IMR-90 (cell line): ENCODE results near the gene PPP1R14B. TPM values are rescaled to one million over a fixed set of nuclear protein-coding genes. Genes with fewer than 3 reads are reported as not detected.

Source experiments
- ATAC-seq: fragments of 200-7000 bp; cut with Tn5 transposase; 2 replicates; pipeline ENCODE4 v1.9.1; 2020; ENCODE audit warnings: low read depth, mild to moderate bottlenecking, moderate library complexity
- BruUV-seq: library from RNA; stranded (reverse); fragments of 400-500 nt; replicated peaks from 2 replicates; lab custom pipeline; 2021; lab: Mats Ljungman, UMichigan
- CTCF ChIA-PET: fragments of 300-600 bp; formaldehyde crosslinking; extraction: SDS; loops from one replicate; lab custom pipeline; 2021; ENCODE audit warnings: antibody characterized with exemption; lab: Yijun Ruan, JAX
- POLR2A ChIA-PET: fragments of 300-600 bp; sonication (Branson Sonifier 250); formaldehyde crosslinking; loops from one replicate; lab custom pipeline; 2022; ENCODE audit warnings: antibody characterized with exemption; ENCODE audit not compliant: unreplicated experiment; lab: Charles Lee
- DNase-seq: peaks from one replicate; pipeline ENCODE4 v3.0.0; 2013
- H2AFZ ChIP-seq: replicated peaks from 2 replicates; pipeline ENCODE3; 2013; ENCODE audit warnings: low read length, mild to moderate bottlenecking; ENCODE audit not compliant: poor library complexity
- H2AK5ac ChIP-seq: 2 replicates; pipeline ENCODE4 v1.6.1; 2013; ENCODE audit warnings: low read depth, low read length, inconsistent platforms
- H2AK9ac ChIP-seq: replicated peaks from 2 replicates; pipeline ENCODE3; 2013; ENCODE audit warnings: mild to moderate bottlenecking, low read depth, low read length, moderate library complexity; ENCODE audit not compliant: poor library complexity
- H2BK120ac ChIP-seq: 2 replicates; pipeline ENCODE4 v1.6.1; 2013; ENCODE audit warnings: low read depth, low read length, inconsistent platforms
- H2BK15ac ChIP-seq: 3 replicates; pipeline ENCODE4 v1.6.1; 2013; ENCODE audit warnings: low read depth, low read length, inconsistent platforms
- H2BK20ac ChIP-seq: 2 replicates; pipeline ENCODE4 v1.6.1; 2013; ENCODE audit warnings: low read depth, mild to moderate bottlenecking, inconsistent platforms, low read length, moderate library complexity
- H2BK5ac ChIP-seq: 2 replicates; pipeline ENCODE4 v1.6.1; 2013; ENCODE audit warnings: mild to moderate bottlenecking, low read depth, low read length, inconsistent platforms; ENCODE audit not compliant: poor library complexity, severe bottlenecking
- H3K14ac ChIP-seq: replicated peaks from 2 replicates; pipeline ENCODE4 v1.6.1; 2013; ENCODE audit warnings: low read depth, low read length, inconsistent platforms
- H3K18ac ChIP-seq: 2 replicates; pipeline ENCODE4 v1.6.1; 2013; ENCODE audit warnings: low read depth, low read length, control low read depth
- H3K23ac ChIP-seq: 2 replicates; pipeline ENCODE4 v1.6.1; 2013; ENCODE audit warnings: low read depth, low read length, inconsistent platforms
- H3K27ac ChIP-seq: 2 replicates; pipeline ENCODE4 v1.5.1; 2013; ENCODE audit warnings: mild to moderate bottlenecking, control low read depth, low read length; ENCODE audit not compliant: insufficient read depth
- H3K27me3 ChIP-seq: 2 replicates; pipeline ENCODE4 v1.6.1; 2013; ENCODE audit warnings: low read length; ENCODE audit not compliant: control insufficient read depth, insufficient read depth
- H3K36me3 ChIP-seq: 2 replicates; pipeline ENCODE4 v1.6.1; 2013; ENCODE audit warnings: low read length, mixed read lengths; ENCODE audit not compliant: control insufficient read depth, insufficient read depth
- H3K4ac ChIP-seq: 2 replicates; pipeline ENCODE4 v1.6.1; 2013; ENCODE audit warnings: low read depth, low read length, inconsistent platforms
- H3K4me1 ChIP-seq: 2 replicates; pipeline ENCODE4 v1.6.1; 2013; ENCODE audit warnings: low read length, mixed read lengths; ENCODE audit not compliant: control insufficient read depth, insufficient read depth
- H3K4me2 ChIP-seq: 2 replicates; pipeline ENCODE4 v1.6.1; 2013; ENCODE audit warnings: low read depth, mild to moderate bottlenecking, control low read depth, low read length, moderate library complexity
- H3K4me3 ChIP-seq: 2 replicates; pipeline ENCODE4 v1.5.1; 2013; ENCODE audit warnings: low read depth, mild to moderate bottlenecking, control low read depth, low read length, moderate library complexity; ENCODE audit not compliant: insufficient read depth
- H3K56ac ChIP-seq: 2 replicates; pipeline ENCODE4 v1.6.1; 2013; ENCODE audit warnings: low read length, inconsistent platforms; ENCODE audit not compliant: insufficient read depth; ENCODE audit errors: extremely low read depth
- H3K79me1 ChIP-seq, 2 experiments: 2 replicates each; pipeline ENCODE4 v1.6.1; 2013; ENCODE audit warnings: low read length in 2 of 2, inconsistent platforms in 1 of 2, low read depth in 1 of 2
- H3K9ac ChIP-seq: 2 replicates; pipeline ENCODE4 v1.6.1; 2013; ENCODE audit warnings: low read depth, low read length, control low read depth
- H3K9me1 ChIP-seq: 2 replicates; pipeline ENCODE4 v1.6.1; 2013; ENCODE audit warnings: low read length, inconsistent platforms; ENCODE audit not compliant: insufficient read depth
- H3K9me3 ChIP-seq: 2 replicates; pipeline ENCODE4 v1.6.1; 2013; ENCODE audit warnings: low read length; ENCODE audit not compliant: control insufficient read depth, insufficient read depth
- H4K20me1 ChIP-seq: 2 replicates; pipeline ENCODE4 v1.6.1; 2013; ENCODE audit warnings: low read length, inconsistent platforms; ENCODE audit not compliant: insufficient read depth
- H4K5ac ChIP-seq: 2 replicates; pipeline ENCODE4 v1.6.1; 2013; ENCODE audit warnings: mild to moderate bottlenecking, low read depth, low read length, control low read depth
- H4K8ac ChIP-seq, 2 experiments: 2 replicates each; pipeline ENCODE4 v1.6.1; 2013; ENCODE audit warnings: low read depth in 2 of 2, low read length in 2 of 2, control low read depth in 1 of 2, inconsistent platforms in 1 of 2
- H4K91ac ChIP-seq: 2 replicates; pipeline ENCODE4 v1.6.1; 2013; ENCODE audit warnings: low read depth, low read length, inconsistent platforms; ENCODE audit not compliant: insufficient read depth
- CEBPB ChIP-seq: IDR thresholded peaks from 2 replicates; pipeline ENCODE4 v1.6.1; 2012; ENCODE audit warnings: low read depth, low read length, improper control_type of control experiment
- MAZ ChIP-seq: IDR thresholded peaks from 2 replicates; pipeline ENCODE4 v1.6.1; 2012; ENCODE audit warnings: low read depth, mild to moderate bottlenecking, low read length, improper control_type of control experiment, moderate library complexity, borderline replicate concordance
- MXI1 ChIP-seq: IDR thresholded peaks from 2 replicates; pipeline ENCODE4 v1.6.1; 2012; ENCODE audit warnings: low read depth, mild to moderate bottlenecking, low read length, moderate library complexity, borderline replicate concordance
- RAD21 ChIP-seq: IDR thresholded peaks from 2 replicates; pipeline ENCODE4 v1.6.1; 2012; ENCODE audit warnings: low read length, improper control_type of control experiment
- RFX5 ChIP-seq: IDR thresholded peaks from 2 replicates; pipeline ENCODE4 v1.8.0; 2012; ENCODE audit warnings: low read depth, mild to moderate bottlenecking, low read length, moderate library complexity
- WGBS, 2 experiments: methylation state at CpG; one replicate each; pipeline versions ENCODE4 v1.1.5 to v1.1.7; 2013; ENCODE audit warnings: missing lambda C conversion rate in 2 of 2; ENCODE audit not compliant: insufficient read length in 1 of 2; ENCODE audit errors: extremely low coverage in 2 of 2; 5-methylcytosine and 5-hydroxymethylcytosine counted together
- dilution Hi-C: fragments of 300-500 bp; cut with HindIII; formaldehyde crosslinking; loops from one replicate; pipeline ENCODE4 v1.14.3; 2018; ENCODE audit warnings: low sequenced_read_pairs; ENCODE audit not compliant: unreplicated experiment
- in situ Hi-C: fragments of 300-500 bp; cut with MboI; formaldehyde crosslinking; loops from 3 replicates; pipeline ENCODE4 v1.14.3; 2019; ENCODE audit warnings: low sequenced_read_pairs, inconsistent platforms, mixed read lengths
- intact Hi-C: fragments of 100-400 bp; cut with micrococcal nuclease; formaldehyde crosslinking; loops from 2 replicates; pipeline ENCODE4 v1.10.0; 2022
- polyA plus RNA-seq, 3 experiments: library from polyadenylated mRNA; depleted of rRNA; stranded (reverse); fragments of >200 nt; gene quantifications; 2 replicates each; pipeline ENCODE4 v1.2.3, GENCODE V29; 2012; ENCODE audit warnings: low replicate concordance in 1 of 3
- total RNA-seq: library from RNA; depleted of rRNA; stranded (reverse); fragments of >200 nt; gene quantifications from 2 replicates; pipeline ENCODE4 v1.2.3, GENCODE V29; 2012
- TF ChIP-seq, protein P1 (sequence below): conservative IDR thresholded peaks from 2 replicates; pipeline ENCODE4 v1.5.1; 2012; ENCODE audit warnings: mild to moderate bottlenecking, low read depth, low read length, improper control_type of control experiment

The PPP1R14B gene
- total and polyA plus RNA-seq, 2 of the 4 experiments (the other 2 are of a cell fraction) = 176 to 257 TPM

DNA sequence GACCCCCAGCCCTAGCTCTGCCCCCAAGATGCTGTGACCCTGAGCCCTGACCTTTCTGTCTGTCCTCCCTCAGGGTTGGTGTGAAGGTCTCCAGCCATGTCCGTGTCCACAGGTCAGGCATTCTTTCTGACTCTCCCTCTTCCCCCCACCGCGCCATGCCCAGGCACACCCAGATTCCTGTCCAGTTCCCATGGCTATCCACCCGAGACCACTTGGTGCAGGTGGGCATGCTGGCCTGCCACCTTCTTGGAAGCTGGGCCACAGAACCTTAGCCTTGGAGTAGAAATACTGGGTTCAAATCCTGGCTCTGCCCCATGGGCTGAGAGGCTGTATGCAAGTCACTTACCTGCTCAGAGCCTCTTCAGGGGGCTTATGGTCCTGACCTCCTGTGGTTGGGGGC, 2.3 kb upstream of the PPP1R14B start (continued):
- TF ChIP-seq MAZ = no peak
- no peak for TF ChIP-seq MXI1
- no peak for TF ChIP-seq CEBPB

- Histone ChIP-seq H2AFZ (no peak overlapping the region), H3K9me3 (no peaks in the 10 kb centered on the region), H2BK20ac (no peak overlapping the region), H3K23ac (no peak overlapping the region), H3K9ac (no peak overlapping the region), H3K4me1 (peaks cover 13% of the 10 kb centered on the region), H3K4me3 (no peak overlapping the region), H3K4ac (no peak overlapping the region), H3K4me2 (no peak overlapping the region), H4K8ac (no peak overlapping the region), H3K14ac (no peak overlapping the region), H3K27me3 (no peaks in the 10 kb centered on the region), H3K56ac (no peak overlapping the region), H3K27ac (no peak overlapping the region), H4K91ac (no peak overlapping the region), H3K9me1 (no peaks in the 10 kb centered on the region), H2AK5ac (peak overlapping the region; percentile 77), H2BK120ac (no peak overlapping the region), H3K79me1 (peaks cover 8 to 36% of the 10 kb centered on the region in 2 experiments), H2AK9ac (peak overlapping the region; percentile 83), H2BK15ac (no peak overlapping the region), H2BK5ac (no peak overlapping the region), H3K36me3 (peaks cover 6% of the 10 kb centered on the region), H4K20me1 (peaks cover 22% of the 10 kb centered on the region), H4K5ac (no peak overlapping the region), H3K18ac (no peak overlapping the region)
- ATAC-seq (no peak), DNase-seq (no peak)
- TF ChIP-seq RFX5 (no peak), CEBPB (no peak), RAD21 (no peak)
- TF ChIP-seq, protein P1, sequence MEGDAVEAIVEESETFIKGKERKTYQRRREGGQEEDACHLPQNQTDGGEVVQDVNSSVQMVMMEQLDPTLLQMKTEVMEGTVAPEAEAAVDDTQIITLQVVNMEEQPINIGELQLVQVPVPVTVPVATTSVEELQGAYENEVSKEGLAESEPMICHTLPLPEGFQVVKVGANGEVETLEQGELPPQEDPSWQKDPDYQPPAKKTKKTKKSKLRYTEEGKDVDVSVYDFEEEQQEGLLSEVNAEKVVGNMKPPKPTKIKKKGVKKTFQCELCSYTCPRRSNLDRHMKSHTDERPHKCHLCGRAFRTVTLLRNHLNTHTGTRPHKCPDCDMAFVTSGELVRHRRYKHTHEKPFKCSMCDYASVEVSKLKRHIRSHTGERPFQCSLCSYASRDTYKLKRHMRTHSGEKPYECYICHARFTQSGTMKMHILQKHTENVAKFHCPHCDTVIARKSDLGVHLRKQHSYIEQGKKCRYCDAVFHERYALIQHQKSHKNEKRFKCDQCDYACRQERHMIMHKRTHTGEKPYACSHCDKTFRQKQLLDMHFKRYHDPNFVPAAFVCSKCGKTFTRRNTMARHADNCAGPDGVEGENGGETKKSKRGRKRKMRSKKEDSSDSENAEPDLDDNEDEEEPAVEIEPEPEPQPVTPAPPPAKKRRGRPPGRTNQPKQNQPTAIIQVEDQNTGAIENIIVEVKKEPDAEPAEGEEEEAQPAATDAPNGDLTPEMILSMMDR = no peak
- intact Hi-C loops = no loop called here
- dilution Hi-C loops = no loop called here
- no TSS peak for BruUV-seq
- POLR2A ChIA-PET = no interaction called here
- no CpG with 5 or more reads among the region's 7 CpGs for WGBS, 2 experiments
- in situ Hi-C loops = no loop called here
- CTCF ChIA-PET = no interaction called here
These were observed 1.8 kb upstream of the PPP1R14B start for GRCh38 chr11:64248578-64248977.
